Suppressor macrophage treated with lipopolysaccharide for 4 hours (primary cell): Measurements from ENCODE around the gene MUL1.
"Not testable (repeated sequence)": the region's sequence is repeated elsewhere in the genome, so short reads cannot be mapped to it uniquely, and the experiment has no call there.

Source experiments
- DNase-seq: peaks from one replicate; pipeline ENCODE4 v3.0.0-alpha.2; 2020

Gene MUL1

GRCh38 chr1:20507564-20508410 lies at the start of gene MUL1:
MUL1 (minus strand) TSS chr1:20508151; CDS start chr1:20508024, 127 bp downstream.
- DNase-seq: peak; percentile 95

GRCh38 chr1:20555758-20556120 lies 47.8 kb upstream of the MUL1 start:
- DNase-seq: no peak

- no peak for DNase-seq
Observed at GRCh38 chr1:20555025-20555757, 47.2 kb upstream of the MUL1 start.

GRCh38 chr1:20552728-20553445 lies 44.9 kb upstream of the MUL1 start:
- no peak for DNase-seq

GRCh38 chr1:20551945-20552727 lies 44.2 kb upstream of the MUL1 start, which contains the start of gene FAM43B:
FAM43B (plus strand) TSS chr1:20552573; CDS start chr1:20552974, 401 bp downstream.
- no peak for DNase-seq

GRCh38 chr1:20551161-20551560 lies 43.2 kb upstream of the MUL1 start:
- no peak for DNase-seq

- DNase-seq: no peak
Observed at GRCh38 chr1:20546637-20547036, 38.7 kb upstream of the MUL1 start.

GRCh38 chr1:20540281-20540680 lies 32.3 kb upstream of the MUL1 start:
- DNase-seq: no peak

- DNase-seq: no peak
Observed at GRCh38 chr1:20538760-20539551, 31.0 kb upstream of the MUL1 start.

GRCh38 chr1:20538227-20538626 lies 30.3 kb upstream of the MUL1 start:
- DNase-seq: no peak

- DNase-seq: no peak
Observed at GRCh38 chr1:20534659-20535417, 26.9 kb upstream of the MUL1 start.

- no peak for DNase-seq
Observed at GRCh38 chr1:20533635-20534034, 25.7 kb upstream of the MUL1 start.

- no peak for DNase-seq
Observed at GRCh38 chr1:20530901-20531300, 22.9 kb upstream of the MUL1 start.

GRCh38 chr1:20530306-20530705 lies 22.4 kb upstream of the MUL1 start:
- peak; percentile 5 for DNase-seq

- DNase-seq: no peak
Observed at GRCh38 chr1:20528221-20528620, 20.3 kb upstream of the MUL1 start.

GRCh38 chr1:20526267-20526666 lies 18.3 kb upstream of the MUL1 start:
- DNase-seq: no peak

GRCh38 chr1:20521960-20522861 lies 14.3 kb upstream of the MUL1 start:
- peak; percentile 85 for DNase-seq

GRCh38 chr1:20519609-20520262 lies 11.8 kb upstream of the MUL1 start:
- not testable (repeated sequence) for DNase-seq
